A549 (cell line): ENCODE results near the gene MAP10. TPM values are rescaled to one million over a fixed set of nuclear protein-coding genes. Genes with fewer than 3 reads are reported as not detected.

Experiments used
- ATAC-seq, 2 experiments: fragments of 200-7000 bp in 1 of 2; fragments of >200 bp in 1 of 2; cut with Nextera tagmentation in 1 of 2; cut with Tn5 transposase in 1 of 2; 3 replicates each; pipeline versions ENCODE4 v1.8.0 to v1.9.1; 2018 to 2020; ENCODE audit warnings: mild to moderate bottlenecking in 1 of 2, moderate library complexity in 1 of 2
- CTCF ChIA-PET: fragments of 300-600 bp; sonication (Branson Sonifier 250); formaldehyde crosslinking; extraction: SDS; loops from one replicate; lab custom pipeline; 2021; ENCODE audit warnings: antibody characterized with exemption, inconsistent platforms; lab: Yijun Ruan, JAX
- POLR2A ChIA-PET: fragments of 350-600 bp; formaldehyde crosslinking; extraction: SDS; loops from one replicate; lab custom pipeline; 2021; ENCODE audit warnings: antibody characterized with exemption, inconsistent platforms; lab: Yijun Ruan, JAX
- DNase-seq, 2 experiments: peaks; one replicate each; pipeline versions ENCODE4 v3.0.0 to v3.0.0-alpha.2; 2011 to 2016; ENCODE audit warnings: low read depth in 1 of 2, low spot score in 1 of 2
- FAIRE-seq: peaks from 2 replicates; lab custom pipeline; 2011; peaks lifted over from hg19 to GRCh38; lab: Jason Lieb, UNC
- H3K27ac ChIP-seq, 2 experiments: fragments of >200 bp; sonication (Bioruptor Twin); formaldehyde crosslinking; 3 replicates each; pipeline ENCODE4 v1.5.1; 2016 to 2017
- H3K4me1 ChIP-seq: fragments of >200 bp; sonication (Bioruptor Twin); formaldehyde crosslinking; 3 replicates; pipeline ENCODE4 v1.6.1; 2016
- H3K4me2 ChIP-seq: fragments of >200 bp; sonication (Bioruptor Twin); formaldehyde crosslinking; 3 replicates; pipeline ENCODE4 v1.6.1; 2016
- H3K4me3 ChIP-seq: fragments of >200 bp; sonication (Bioruptor Twin); formaldehyde crosslinking; 3 replicates; pipeline ENCODE4 v1.5.1; 2016
- H3K9me3 ChIP-seq: fragments of >200 bp; sonication (Bioruptor Twin); formaldehyde crosslinking; 3 replicates; pipeline ENCODE4 v1.6.1; 2016
- CEBPB ChIP-seq, 2 experiments: fragments of >200 bp in 1 of 2; sonication (Bioruptor Twin) in 1 of 2; formaldehyde crosslinking in 1 of 2; IDR thresholded peaks; 2 replicates each; pipeline ENCODE4 v1.6.1; 2012 to 2016
- EP300 ChIP-seq, 2 experiments: fragments of >200 bp; sonication (Bioruptor Twin); formaldehyde crosslinking; IDR thresholded peaks; 2 replicates in 1 of 2; 3 replicates in 1 of 2; pipeline ENCODE4 v1.6.1; 2016 to 2017
- FOSL2 ChIP-seq, 2 experiments: fragments of 450-650 bp in 1 of 2; fragments of >200 bp in 1 of 2; sonication (Bioruptor Twin) in 1 of 2; formaldehyde crosslinking; IDR thresholded peaks; 2 replicates each; pipeline versions ENCODE4 v1.5.0 to v1.6.1; 2016 to 2020; ENCODE audit warnings: mild to moderate bottlenecking in 1 of 2, moderate library complexity in 1 of 2
- HDAC2 ChIP-seq: fragments of 200-600 bp; sonication (generic); IDR thresholded peaks from 2 replicates; pipeline ENCODE4 v1.6.1; 2016
- HOXB5 ChIP-seq: fragments of 250-450 bp; sonication (Bioruptor Pico); IDR thresholded peaks from 2 replicates; pipeline ENCODE4 v1.5.0; 2020; ENCODE audit warnings: mild to moderate bottlenecking, moderate library complexity
- MAZ ChIP-seq: fragments of 150-350 bp; IDR thresholded peaks from 2 replicates; pipeline ENCODE4 v1.6.1; 2014; ENCODE audit warnings: antibody characterized with exemption, low read depth, low read length, borderline replicate concordance
- RCOR1 ChIP-seq: fragments of 150-350 bp; IDR thresholded peaks from 2 replicates; pipeline ENCODE4 v1.6.1; 2014; ENCODE audit warnings: antibody characterized with exemption, low read length, low read depth
- SMC3 ChIP-seq: fragments of >200 bp; sonication (Bioruptor Twin); formaldehyde crosslinking; IDR thresholded peaks from 3 replicates; pipeline ENCODE4 v1.6.1; 2018; ENCODE audit warnings: inconsistent platforms
- WGBS: methylation state at CpG from one replicate; pipeline ENCODE4 v1.1.6; 2017; ENCODE audit errors: missing lambda C conversion rate; 5-methylcytosine and 5-hydroxymethylcytosine counted together
- polyA plus RNA-seq, 4 experiments: library from polyadenylated mRNA; depleted of rRNA in 3 of 4; stranded (reverse); fragments of >200 nt; fragmentation: RNase III in 1 of 4; extraction: RNeasy Plus Mini Kit Qiagen cat#74134 plus additional on column Dnase treatment in 1 of 4; gene quantifications; 2 replicates in 3 of 4; 3 replicates in 1 of 4; pipeline ENCODE4 v1.2.3, GENCODE V29; 2011 to 2017
- small RNA-seq, 6 experiments: library from RNA; depleted of rRNA; stranded (forward); fragments of <200 nt; gene quantifications; one replicate each; pipeline ENCODE3, GENCODE V24; 2012
- TF ChIP-seq, protein P1 (sequence below): IDR thresholded peaks from 2 replicates; pipeline ENCODE4 v1.6.1; 2012; ENCODE audit warnings: low read depth, borderline replicate concordance
- TF ChIP-seq, protein P2 (sequence below): fragments of 250-450 bp; sonication (Bioruptor Pico); IDR thresholded peaks from 2 replicates; pipeline ENCODE4 v1.5.0; 2020; ENCODE audit warnings: low read depth, mild to moderate bottlenecking, moderate library complexity

MAP10 gene
- polyA plus RNA-seq, 2 of the 4 experiments (the other 2 are of a cell fraction), result 2.1 to 2.4 TPM

DNA sequence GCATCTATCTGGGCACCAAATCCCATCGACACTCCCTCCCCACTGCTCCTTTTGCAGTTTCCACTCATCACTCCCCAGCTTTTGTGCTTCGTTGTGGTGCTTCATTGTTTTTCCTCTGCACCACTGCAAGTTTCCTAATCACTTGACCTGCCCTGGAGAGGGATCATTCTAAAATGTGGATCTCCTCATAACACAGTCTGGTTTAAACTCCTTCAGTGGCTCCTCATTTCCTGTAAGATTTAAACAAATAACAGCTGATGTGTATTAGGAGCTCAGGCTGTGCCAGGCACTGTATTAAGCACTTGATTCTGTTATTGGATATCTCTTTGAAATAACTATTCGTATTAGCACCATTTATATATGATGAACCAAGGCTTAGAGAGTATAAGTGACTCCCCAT is 51.3 kb downstream of the MAP10 start:
- Histone ChIP-seq H3K4me3 (no peak overlapping the region), H3K4me2 (no peak overlapping the region), H3K4me1 (no peaks in the 10 kb centered on the region), H3K9me3 (no peaks in the 10 kb centered on the region), H3K27ac (no peak overlapping the region)
- no peak for DNase-seq
- WGBS, result 52% methylated on average over 3 of the region's 3 CpGs
- ChIA-PET POLR2A (no interaction called here), CTCF (interaction anchor here (0.5 to 1.2 kb wide), 2 partner anchors 125 to 192 kb away, joined by 3 read pairs; no protein-coding TSS in a partner anchor)
- no peak for ATAC-seq
- FAIRE-seq, result no peak
- TF ChIP-seq HDAC2, result no peak
- no peak for TF ChIP-seq FOSL2 (IDR thresholded peaks at IDR 0.05)
- TF ChIP-seq FOSL2 (CRISPR knock-in tag; IDR thresholded peaks at IDR 0.05), result no peak
- TF ChIP-seq HOXB5 (CRISPR knock-in tag), result no peak
- TF ChIP-seq, protein P1, sequence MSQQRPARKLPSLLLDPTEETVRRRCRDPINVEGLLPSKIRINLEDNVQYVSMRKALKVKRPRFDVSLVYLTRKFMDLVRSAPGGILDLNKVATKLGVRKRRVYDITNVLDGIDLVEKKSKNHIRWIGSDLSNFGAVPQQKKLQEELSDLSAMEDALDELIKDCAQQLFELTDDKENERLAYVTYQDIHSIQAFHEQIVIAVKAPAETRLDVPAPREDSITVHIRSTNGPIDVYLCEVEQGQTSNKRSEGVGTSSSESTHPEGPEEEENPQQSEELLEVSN, result no peak
- TF ChIP-seq CEBPB (IDR thresholded peaks at IDR 0.05), result no peak
- no peak for TF ChIP-seq SMC3
- no peak for TF ChIP-seq EP300 (IDR thresholded peaks at IDR 0.05)
- no peak for TF ChIP-seq MAZ
- no peak for TF ChIP-seq RCOR1
- TF ChIP-seq, protein P2, sequence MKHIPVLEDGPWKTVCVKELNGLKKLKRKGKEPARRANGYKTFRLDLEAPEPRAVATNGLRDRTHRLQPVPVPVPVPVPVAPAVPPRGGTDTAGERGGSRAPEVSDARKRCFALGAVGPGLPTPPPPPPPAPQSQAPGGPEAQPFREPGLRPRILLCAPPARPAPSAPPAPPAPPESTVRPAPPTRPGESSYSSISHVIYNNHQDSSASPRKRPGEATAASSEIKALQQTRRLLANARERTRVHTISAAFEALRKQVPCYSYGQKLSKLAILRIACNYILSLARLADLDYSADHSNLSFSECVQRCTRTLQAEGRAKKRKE, result no peak

Small RNAs within 50 kb of the gene (small RNA-seq; reads per million reads assigned to genes)
- gene RNU1-74P, result 0 to 13.3 (median 0.08) reads per million in 6 experiments

Other genes with a start within 250 kb of the MAP10 start
- 16.4 and 16.9 TPM in 2 replicates for gene SIPA1L2, start 175.3 kb upstream of the MAP10 start, polyA plus RNA-seq (2011; rRNA removed)
- gene SIPA1L2, start 175.3 kb upstream of the MAP10 start, polyA plus RNA-seq (2017; fragmentation: RNase III; extraction: RNeasy Plus Mini Kit Qiagen cat#74134 plus additional on column Dnase treatment), result 6.0 to 6.7 TPM (median 6.6 TPM) in 3 replicates
- 65.1 and 83.6 TPM in 2 replicates for gene NTPCR, start 145.2 kb downstream of the MAP10 start, polyA plus RNA-seq (2011; rRNA removed)
- gene NTPCR, start 145.2 kb downstream of the MAP10 start, polyA plus RNA-seq (2017; fragmentation: RNase III; extraction: RNeasy Plus Mini Kit Qiagen cat#74134 plus additional on column Dnase treatment), result 68.8 to 76.9 TPM (median 69.9 TPM) in 3 replicates